Measurements from ENCODE around the gene GDA. TPM values are rescaled to one million over a fixed set of nuclear protein-coding genes. Genes with fewer than 3 reads are reported as not detected.

Gene GDA
- total and polyA plus RNA-seq, 3 donors from 2014 or later: 1.7 to 3.7 (median 2.1) TPM

- intact Hi-C loops (cut with DNase I; ENCODE audit: low total_unique reads): no loop called here
- Histone ChIP-seq H3K9me3 (no peaks in the 10 kb centered on the region), H3K27ac (no peak overlapping the region), H3K27me3 (no peaks in the 10 kb centered on the region), H3K4me1 (no peaks in the 10 kb centered on the region), H3K36me3 (ENCODE audit: low read depth, missing control alignments) (no peaks in the 10 kb centered on the region), H3K4me3 (no peak overlapping the region)
- no peak for TF ChIP-seq POLR2A (IDR thresholded peaks at IDR 0.05)
- no peak for TF ChIP-seq CTCF (IDR thresholded peaks at IDR 0.05)
- DNase-seq: no peak
- 43 to 50% methylated on average over 1 of the region's 1 CpG for WGBS, 2 donors
Observed at GRCh38 chr9:72188232-72188631, 39.0 kb downstream of the GDA start.

GRCh38 chr9:72193478-72193881, 44.2 kb downstream of the GDA start:
- no peaks in the 10 kb centered on the region for H3K36me3 ChIP-seq (ENCODE audit: low read depth, missing control alignments)
- no peak for DNase-seq
- no peaks in the 10 kb centered on the region for H3K4me1 ChIP-seq
- no peaks in the 10 kb centered on the region for H3K9me3 ChIP-seq
- no peak overlapping the region for H3K27ac ChIP-seq
- TF ChIP-seq CTCF (IDR thresholded peaks at IDR 0.05) (no peak), POLR2A (IDR thresholded peaks at IDR 0.05) (no peak)
- WGBS, 2 donors: 85 to 92% methylated on average over 5 of the region's 5 CpGs
- intact Hi-C loops (cut with DNase I; ENCODE audit: low total_unique reads): no loop called here
- H3K4me3 ChIP-seq: no peak overlapping the region
- H3K27me3 ChIP-seq: no peaks in the 10 kb centered on the region

- no peak for DNase-seq
- intact Hi-C loops (cut with DNase I; ENCODE audit: low total_unique reads): no loop called here
- WGBS, 2 donors: 39 to 63% methylated on average over 3 of the region's 3 CpGs
Observed at GRCh38 chr9:72199238-72199637, 50.0 kb downstream of the GDA start.

GRCh38 chr9:72200452-72200851, 51.2 kb downstream of the GDA start:
- 80 to 88% methylated on average over 6 of the region's 6 CpGs for WGBS, 2 donors
- intact Hi-C loops (cut with DNase I; ENCODE audit: low total_unique reads): no loop called here

More at GRCh38 chr9:72199238-72199637, 50.0 kb downstream of the GDA start:
- Histone ChIP-seq H3K9me3 (no peaks in the 10 kb centered on the region), H3K27me3 (no peaks in the 10 kb centered on the region), H3K36me3 (ENCODE audit: low read depth, missing control alignments) (no peaks in the 10 kb centered on the region), H3K27ac (no peak overlapping the region), H3K4me3 (no peak overlapping the region), H3K4me1 (no peaks in the 10 kb centered on the region)
- TF ChIP-seq POLR2A (IDR thresholded peaks at IDR 0.05): no peak

GRCh38 chr9:72202009-72202408, 52.8 kb downstream of the GDA start:
- Histone ChIP-seq H3K4me3 (no peak overlapping the region), H3K27me3 (no peaks in the 10 kb centered on the region), H3K4me1 (no peaks in the 10 kb centered on the region), H3K27ac (no peak overlapping the region), H3K9me3 (no peaks in the 10 kb centered on the region), H3K36me3 (ENCODE audit: low read depth, missing control alignments) (no peaks in the 10 kb centered on the region)
- no peak for DNase-seq
- intact Hi-C loops (cut with DNase I; ENCODE audit: low total_unique reads): no loop called here
- 82 to 83% methylated on average over 5 of the region's 5 CpGs for WGBS, 2 donors
- TF ChIP-seq POLR2A (IDR thresholded peaks at IDR 0.05) (no peak), CTCF (IDR thresholded peaks at IDR 0.05) (no peak)

More at GRCh38 chr9:72200452-72200851, 51.2 kb downstream of the GDA start:
- H3K4me1 ChIP-seq: no peaks in the 10 kb centered on the region
- no peaks in the 10 kb centered on the region for H3K27me3 ChIP-seq
- H3K27ac ChIP-seq: no peak overlapping the region
- H3K9me3 ChIP-seq: no peaks in the 10 kb centered on the region
- no peak for TF ChIP-seq CTCF (IDR thresholded peaks at IDR 0.05)
- TF ChIP-seq POLR2A (IDR thresholded peaks at IDR 0.05): no peak
- no peak for DNase-seq
- no peaks in the 10 kb centered on the region for H3K36me3 ChIP-seq (ENCODE audit: low read depth, missing control alignments)
- no peak overlapping the region for H3K4me3 ChIP-seq
